Activated CD8-positive, alpha-beta memory T cell treated with anti-CD3 and anti-CD28 coated beads, Interleukin-2, amount 50 U/mL, for 1 hour (primary cell): ENCODE data around the gene ST7.

Source experiments
- DNase-seq: peaks from one replicate; pipeline ENCODE4 v3.0.0-alpha.2; 2020; ENCODE audit errors: extremely low read depth

The ST7 gene

DNA sequence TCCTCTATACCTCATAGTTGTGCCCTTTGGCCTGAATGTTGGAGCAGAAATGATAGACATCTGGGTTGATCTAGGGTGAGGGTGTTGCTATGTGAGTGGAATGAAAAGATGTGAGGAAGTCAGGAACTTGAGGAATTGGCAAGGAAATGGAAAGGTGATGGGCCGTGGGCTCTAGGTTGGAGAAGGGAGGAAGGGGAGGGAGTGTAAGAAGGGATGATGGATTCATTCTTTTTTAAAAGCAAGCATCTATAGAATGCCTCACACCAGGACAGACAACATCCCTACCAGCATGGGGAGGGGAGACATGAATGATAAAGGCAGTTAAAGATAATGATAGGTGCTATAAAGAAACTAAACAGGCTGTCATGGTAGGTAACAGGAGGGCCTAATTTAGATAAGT lies 201.4 kb downstream of the ST7 start:
- no peak for DNase-seq

GRCh38 chr7:117155694-117156093 lies 202.4 kb downstream of the ST7 start:
- no peak for DNase-seq

GRCh38 chr7:117157241-117158209 lies 204.2 kb downstream of the ST7 start:
- no peak for DNase-seq

DNA sequence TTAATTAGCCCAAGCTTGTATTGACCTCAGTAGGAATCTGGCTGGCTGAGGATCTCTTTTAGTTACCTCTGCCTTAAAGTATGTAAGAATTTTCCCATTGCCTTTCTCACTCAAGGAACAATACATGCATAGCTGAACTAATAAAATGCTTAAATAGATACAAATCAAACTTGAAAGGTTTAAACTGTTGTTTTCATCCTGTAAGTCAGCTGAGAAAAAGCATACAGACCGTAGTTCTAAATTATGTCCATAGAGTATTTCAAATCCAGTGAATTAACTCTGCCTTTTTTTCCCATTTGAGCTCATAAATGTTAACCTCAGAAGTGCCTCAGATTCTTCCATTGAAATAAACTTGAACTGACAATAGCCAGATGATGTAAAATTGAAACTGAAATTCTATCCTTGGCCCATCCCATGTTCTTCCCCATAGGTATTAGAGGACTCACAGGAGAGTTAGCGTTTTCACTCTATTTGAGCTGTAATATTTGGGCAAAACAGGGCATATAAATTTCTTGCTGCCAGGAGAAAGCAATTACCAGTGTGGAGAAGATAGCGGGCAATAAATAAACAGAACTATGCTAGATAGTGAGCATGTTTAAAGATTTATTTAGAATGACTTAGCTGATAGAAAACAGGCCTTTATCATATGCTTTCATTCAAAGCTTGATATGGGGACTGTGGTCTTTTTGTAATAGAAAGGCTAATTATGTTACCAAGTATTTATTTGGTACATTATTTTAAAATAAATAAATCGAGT lies 205.8 kb downstream of the ST7 start:
- no peak for DNase-seq

GRCh38 chr7:117163101-117163500 lies 209.8 kb downstream of the ST7 start:
- no peak for DNase-seq

GRCh38 chr7:117164620-117165019 lies 211.3 kb downstream of the ST7 start:
- no peak for DNase-seq

DNA sequence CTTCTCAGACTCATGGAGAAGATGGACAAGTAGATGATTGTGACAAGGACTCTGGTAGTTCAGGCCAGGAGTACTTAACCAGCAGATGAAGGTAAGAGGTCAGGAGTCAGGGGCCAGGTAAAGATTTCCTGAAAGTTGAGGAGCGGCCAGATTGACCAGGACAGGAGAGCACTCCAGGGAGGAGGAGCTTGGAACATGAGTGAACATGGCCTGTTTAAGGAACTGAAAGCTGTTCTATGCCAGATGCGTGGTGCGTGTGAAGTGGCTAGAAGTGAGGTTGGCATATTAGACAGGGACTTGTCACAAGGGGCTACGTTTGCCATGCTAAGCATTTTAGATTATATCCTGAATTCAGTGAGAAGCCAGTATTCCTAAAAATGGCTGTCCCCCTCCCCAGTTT lies 212.4 kb downstream of the ST7 start:
- DNase-seq, result no peak

GRCh38 chr7:117169907-117170306 lies 216.6 kb downstream of the ST7 start:
- no peak for DNase-seq

DNA sequence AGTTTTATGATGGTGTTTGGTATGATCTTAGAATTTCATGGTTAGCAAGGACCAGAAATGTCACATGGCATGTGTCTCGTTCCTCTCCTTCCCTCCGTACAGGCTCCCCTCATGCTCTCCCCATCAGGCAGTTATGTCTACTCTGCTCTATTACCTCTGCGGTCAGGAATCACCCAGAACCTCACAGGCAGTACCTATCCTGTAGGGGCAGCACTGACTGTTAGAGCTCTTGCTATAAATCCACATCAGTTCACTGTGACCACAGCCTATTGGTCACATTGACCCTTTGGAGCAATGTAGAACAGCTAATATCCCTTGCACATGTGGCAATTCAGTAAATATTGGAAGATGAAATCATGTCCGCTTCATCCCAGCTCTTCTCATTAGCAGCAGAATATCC lies 217.8 kb downstream of the ST7 start:
- DNase-seq, result no peak

DNA sequence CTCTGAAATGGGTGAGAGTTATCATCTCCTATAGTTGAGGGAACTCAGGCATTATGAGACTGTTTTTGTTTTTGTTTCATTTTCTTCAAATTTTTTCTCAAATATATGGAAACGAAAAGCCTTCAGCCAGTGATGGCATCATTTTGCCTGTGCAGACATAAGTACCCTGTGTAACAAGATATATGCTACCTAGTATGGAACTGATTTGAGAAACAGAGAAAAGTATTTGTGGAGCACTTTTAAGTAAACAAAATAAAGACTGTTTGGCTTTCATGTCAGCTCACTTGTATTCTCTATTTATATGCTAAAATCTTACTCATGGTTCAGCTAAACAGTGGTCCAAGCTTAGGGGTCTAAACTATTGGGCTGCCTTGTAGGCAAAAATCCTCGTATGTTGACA lies 219.0 kb downstream of the ST7 start:
- no peak for DNase-seq

DNA sequence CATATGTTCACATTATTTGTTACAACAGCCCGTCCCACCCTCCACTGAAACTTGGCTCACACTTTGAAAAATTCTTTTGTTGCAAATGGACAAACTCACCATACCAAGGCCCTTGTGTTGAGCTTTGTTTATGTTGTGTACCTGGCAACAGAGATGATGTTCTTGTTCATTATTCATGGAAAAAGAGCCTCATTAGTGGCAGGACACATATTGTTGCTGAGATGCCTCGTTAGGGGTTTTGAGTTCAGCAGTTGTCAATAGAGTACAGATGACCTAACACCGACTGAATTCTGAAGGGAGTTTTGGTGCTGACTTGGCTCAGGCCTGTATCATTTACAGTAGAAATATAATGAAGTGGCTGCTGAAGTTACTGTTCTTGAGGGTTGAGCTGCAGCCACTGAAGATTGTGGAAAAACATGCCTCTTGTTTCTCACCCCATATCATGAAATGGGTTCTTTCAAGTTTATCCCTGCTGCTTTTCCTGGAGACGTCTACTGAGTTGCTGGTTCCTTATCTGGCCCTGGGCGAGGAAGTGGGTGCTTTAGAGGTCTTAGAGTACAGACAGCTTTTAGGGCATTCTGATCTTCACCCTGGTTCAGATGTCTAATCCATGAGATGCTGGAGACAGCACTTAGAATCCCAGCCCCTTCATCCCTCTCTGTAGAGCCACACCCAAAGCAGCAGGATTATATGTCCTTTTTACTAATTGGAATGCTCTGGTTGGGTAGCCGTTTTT lies 219.9 kb downstream of the ST7 start:
- DNase-seq, result no peak

DNA sequence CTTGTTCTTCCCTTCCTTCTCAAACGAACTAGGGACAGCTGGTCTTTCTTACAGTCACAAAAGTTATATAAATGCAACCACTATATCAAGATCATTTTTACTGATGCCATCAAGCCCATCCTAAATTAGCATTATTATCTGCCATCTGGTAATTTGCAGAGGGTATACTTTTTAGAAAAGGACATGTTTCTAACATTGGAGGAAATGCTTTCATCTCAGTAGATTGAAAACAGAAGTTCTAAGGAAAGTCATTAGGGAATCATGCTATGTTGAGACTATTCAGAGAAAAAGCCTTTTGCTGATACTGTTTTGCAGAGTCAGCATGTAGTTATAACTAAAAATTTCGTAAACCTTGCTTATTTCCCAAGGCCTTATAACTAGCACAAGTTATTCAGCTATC lies 222.9 kb downstream of the ST7 start:
- no peak for DNase-seq

GRCh38 chr7:117178600-117178999 lies 225.3 kb downstream of the ST7 start:
- no peak for DNase-seq

GRCh38 chr7:117179701-117180100 lies 226.4 kb downstream of the ST7 start:
- DNase-seq, result no peak

DNA sequence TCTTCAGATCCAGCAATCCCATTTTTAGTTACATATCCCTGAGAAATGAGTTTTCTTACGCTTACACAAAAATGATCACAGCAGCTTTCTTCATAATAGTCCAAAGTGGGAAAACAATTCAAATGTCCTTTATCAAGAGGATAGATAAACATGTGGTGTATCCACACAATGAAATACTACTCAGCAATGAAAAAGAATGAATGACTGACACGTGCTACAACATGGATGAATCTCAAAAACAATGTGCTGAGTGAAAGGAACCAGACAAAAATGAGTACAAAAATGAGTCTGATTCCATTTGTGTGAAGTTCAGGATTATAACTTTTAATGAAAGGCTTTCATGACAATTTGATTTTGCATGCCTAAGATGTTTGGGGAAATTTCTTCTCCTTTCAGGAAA lies 230.4 kb downstream of the ST7 start:
- no peak for DNase-seq

GRCh38 chr7:117184367-117184766 lies 231.1 kb downstream of the ST7 start:
- DNase-seq, result no peak

DNA sequence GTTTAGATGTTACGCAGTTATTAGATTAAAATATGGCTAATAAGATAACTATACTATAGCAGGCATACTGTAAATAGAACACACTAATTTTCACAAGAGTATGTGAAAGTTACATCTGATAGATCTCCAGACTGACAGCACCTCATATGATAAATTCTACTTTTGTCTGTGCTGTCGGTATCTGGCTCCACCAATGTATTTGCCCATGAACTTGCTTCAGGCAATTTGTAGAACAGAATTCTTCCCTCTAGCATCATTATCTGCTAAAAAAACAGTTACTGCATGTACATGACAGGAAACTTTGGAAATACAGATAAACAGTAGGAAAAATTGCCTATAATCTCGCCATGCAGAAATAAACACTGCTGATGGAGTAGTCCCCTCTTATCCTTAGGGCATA lies 231.8 kb downstream of the ST7 start:
- no peak for DNase-seq

GRCh38 chr7:117186218-117187010 lies 233.1 kb downstream of the ST7 start:
- no peak for DNase-seq

DNA sequence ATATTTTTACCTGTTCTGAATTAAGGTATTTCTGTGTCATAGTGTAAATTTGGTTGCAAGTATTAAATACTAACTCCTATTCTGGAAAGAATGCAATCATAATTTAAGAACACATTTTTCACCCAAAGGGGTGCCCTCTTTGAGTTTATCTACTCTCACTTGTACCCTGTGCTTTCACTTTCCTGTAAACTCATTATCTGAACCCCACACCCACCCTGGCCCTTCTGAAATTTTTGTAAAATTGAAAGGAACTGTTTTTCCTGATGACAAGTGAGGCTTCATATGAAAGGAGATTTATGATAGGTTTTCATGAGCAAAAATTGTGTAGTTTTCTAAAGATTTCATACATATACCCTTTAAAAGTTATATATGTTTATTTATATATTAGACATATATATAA lies 235.1 kb downstream of the ST7 start:
- DNase-seq, result no peak

DNA sequence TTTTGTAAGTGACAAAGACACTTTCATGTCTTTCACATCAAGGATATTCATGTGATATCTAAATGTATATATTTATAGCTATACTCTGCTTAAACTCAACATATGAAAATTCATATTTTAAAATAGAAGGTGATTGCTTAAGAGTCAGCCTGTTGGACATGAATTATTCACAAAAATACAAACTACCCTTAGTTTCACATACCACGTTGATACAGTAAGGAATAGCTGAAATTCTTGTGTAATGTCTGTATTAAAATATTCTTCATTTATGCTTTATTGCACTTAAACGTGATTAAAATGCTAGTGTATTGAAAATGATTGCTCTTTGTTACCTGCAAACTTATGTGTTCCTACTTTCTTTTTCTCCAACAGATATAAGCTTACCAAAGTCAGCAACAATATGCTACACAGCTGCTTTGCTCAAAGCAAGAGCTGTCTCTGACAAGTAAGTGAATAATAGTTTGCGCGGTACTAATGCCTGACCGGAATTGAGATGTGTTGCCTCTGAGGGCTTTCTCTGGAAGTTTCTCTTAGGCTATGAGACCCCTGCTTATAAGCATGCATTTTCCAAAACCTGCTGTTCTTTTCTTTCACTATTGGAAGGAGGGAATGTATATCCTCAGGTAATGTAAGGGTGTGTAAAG lies 235.8 kb downstream of the ST7 start:
- no peak for DNase-seq

DNA sequence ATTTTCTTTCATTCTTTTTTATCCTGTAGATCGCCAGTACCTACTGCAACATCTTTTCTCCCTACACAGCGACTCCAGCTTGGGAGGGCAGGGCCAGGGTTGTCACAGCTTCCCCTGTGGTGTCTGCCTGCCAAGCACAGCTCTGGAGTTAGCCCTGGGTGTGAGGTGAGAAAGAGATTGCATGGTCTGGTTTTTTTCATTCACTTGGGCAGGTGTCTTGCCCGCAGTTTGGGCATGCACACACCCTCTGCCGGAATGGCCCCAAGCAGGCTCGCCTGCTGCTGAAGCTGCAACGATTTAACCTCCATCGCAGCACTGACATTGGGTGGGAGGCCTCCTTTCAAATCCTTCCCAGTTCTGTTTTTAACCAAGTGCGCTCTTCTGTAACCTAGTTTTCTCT lies 236.8 kb downstream of the ST7 start:
- DNase-seq, result no peak
